K562 (cell line): Measurements from ENCODE around the gene LRRC30. TPM values are rescaled to one million over a fixed set of nuclear protein-coding genes. Genes with fewer than 3 reads are reported as not detected.

Source experiments
- ATAC-seq: fragments of 200-7000 bp; cut with Tn5 transposase; 3 replicates; pipeline ENCODE4 v1.9.1; 2020; ENCODE audit warnings: moderate library complexity
- BruUV-seq: library from RNA; stranded (reverse); fragments of 400-500 nt; replicated peaks from 2 replicates; lab custom pipeline; 2021; lab: Mats Ljungman, UMichigan
- CTCF ChIA-PET: fragments of 300-600 bp; formaldehyde crosslinking; extraction: SDS; loops from one replicate; lab custom pipeline; 2021; ENCODE audit warnings: low intra/inter-chr PET ratio; lab: Yijun Ruan, JAX
- POLR2A ChIA-PET: fragments of 300-600, 350-650 bp; sonication (Branson Sonifier 250); formaldehyde crosslinking; extraction: SDS; loops from one replicate; lab custom pipeline; 2021; ENCODE audit warnings: antibody characterized with exemption, inconsistent platforms; lab: Yijun Ruan, JAX
- DNase-seq, 4 experiments: peaks; one replicate each; pipeline versions ENCODE4 v3.0.0 to v3.0.0-alpha.2; 2011 to 2018; ENCODE audit warnings: low spot score in 3 of 4, mixed read lengths in 3 of 4; ENCODE audit errors: extremely low read depth in 1 of 4
- FAIRE-seq: peaks from 2 replicates; lab custom pipeline; 2011; peaks lifted over from hg19 to GRCh38; lab: Jason Lieb, UNC
- H2AFZ ChIP-seq: 2 replicates; pipeline ENCODE4 v1.6.0; 2011; ENCODE audit warnings: low read depth, low read length, control low read depth, inconsistent platforms
- H3K27ac ChIP-seq: fragments of 200-600 bp; 3 replicates; pipeline ENCODE4 v1.8.0; 2011; ENCODE audit warnings: low read depth, mild to moderate bottlenecking, control low read depth, inconsistent platforms, low read length, moderate library complexity, mixed read lengths; ENCODE audit errors: extremely low read depth
- H3K27me3 ChIP-seq, 2 experiments: fragments of 300-600 bp in 1 of 2; 2 replicates in 1 of 2; 3 replicates in 1 of 2; pipeline versions ENCODE4 v1.6.0 to v1.8.0; 2011; ENCODE audit warnings: inconsistent platforms in 2 of 2, low read length in 2 of 2, mild to moderate bottlenecking in 1 of 2, mixed read lengths in 1 of 2, moderate library complexity in 1 of 2; ENCODE audit not compliant: control insufficient read depth in 2 of 2, insufficient read depth in 2 of 2
- H3K36me3 ChIP-seq: fragments of 300-600 bp; 3 replicates; pipeline ENCODE4 v1.8.0; 2011; ENCODE audit warnings: mild to moderate bottlenecking, low read length, inconsistent platforms; ENCODE audit not compliant: control insufficient read depth, insufficient read depth
- H3K4me1 ChIP-seq, 2 experiments: fragments of 200-600 bp in 1 of 2; replicated peaks in 1 of 2; 2 replicates in 1 of 2; 3 replicates in 1 of 2; pipeline versions ENCODE4 v1.5.1 to v1.8.0; 2011; ENCODE audit warnings: inconsistent platforms in 2 of 2, low read length in 2 of 2, mild to moderate bottlenecking in 1 of 2, mixed read lengths in 1 of 2, moderate library complexity in 1 of 2; ENCODE audit not compliant: control insufficient read depth in 2 of 2, insufficient read depth in 2 of 2
- H3K4me2 ChIP-seq: 2 replicates; pipeline ENCODE4 v1.6.1; 2011; ENCODE audit warnings: low read length, control low read depth, inconsistent platforms, mixed read lengths; ENCODE audit not compliant: insufficient read depth
- H3K4me3 ChIP-seq: fragments of 200-600 bp; sonication (generic), shearing (Covaris generic); 2 replicates; pipeline ENCODE4 v1.5.1; 2016; ENCODE audit warnings: control low read depth, inconsistent platforms
- H3K79me2 ChIP-seq: fragments of 200-600 bp; 3 replicates; pipeline ENCODE4 v1.8.0; 2011; ENCODE audit warnings: low read length, inconsistent platforms; ENCODE audit not compliant: control insufficient read depth, insufficient read depth
- H3K9ac ChIP-seq, 2 experiments: 2 replicates each; pipeline versions ENCODE4 v1.6.0 to v1.6.1; 2011; ENCODE audit warnings: low read depth in 2 of 2, low read length in 2 of 2, control low read depth in 1 of 2, inconsistent platforms in 1 of 2, mild to moderate bottlenecking in 1 of 2, mixed read lengths in 1 of 2; ENCODE audit not compliant: insufficient read depth in 1 of 2
- H3K9me1 ChIP-seq: one replicate; pipeline ENCODE4 v1.6.0; 2011; ENCODE audit warnings: inconsistent platforms, mild to moderate bottlenecking, low read length, moderate library complexity; ENCODE audit not compliant: control insufficient read depth, insufficient read depth
- H3K9me3 ChIP-seq: replicated peaks from 2 replicates; pipeline ENCODE4 v1.5.1; 2011; ENCODE audit warnings: low read depth, low read length, inconsistent platforms; ENCODE audit not compliant: control insufficient read depth, insufficient read depth
- H4K20me1 ChIP-seq: replicated peaks from 2 replicates; pipeline ENCODE4 v1.6.1; 2011; ENCODE audit warnings: low read length, inconsistent platforms, mixed read lengths; ENCODE audit not compliant: control insufficient read depth, insufficient read depth
- FOXA3 ChIP-seq, 2 experiments: fragments of 450-650 bp in 1 of 2; sonication (generic) in 1 of 2; formaldehyde crosslinking; IDR thresholded peaks in 1 of 2; conservative IDR thresholded peaks in 1 of 2; 2 replicates each; pipeline versions ENCODE4 v1.4.0 to v1.8.0; 2020 to 2022; ENCODE audit warnings: mild to moderate bottlenecking in 2 of 2, missing genetic modification reagents in 1 of 2
- HDAC6 ChIP-seq: IDR thresholded peaks from 2 replicates; pipeline ENCODE4 v1.6.1; 2012; ENCODE audit warnings: low read depth, mild to moderate bottlenecking, control low read depth, inconsistent platforms, low read length, moderate library complexity
- MAFG ChIP-seq: fragments of 450-650 bp; conservative IDR thresholded peaks from 2 replicates; pipeline ENCODE4 v1.6.1; 2016; ENCODE audit warnings: missing genetic modification characterization, missing compliant biosample characterization
- MECOM ChIP-seq: fragments of 250-450 bp; sonication (Bioruptor Pico); IDR thresholded peaks from 2 replicates; pipeline ENCODE4 v1.8.0; 2022; ENCODE audit warnings: inconsistent platforms
- PHF8 ChIP-seq: fragments of 200-600 bp; sonication (generic); IDR thresholded peaks from 2 replicates; pipeline ENCODE4 v1.6.1; 2012; ENCODE audit warnings: mixed run types, mild to moderate bottlenecking, inconsistent platforms, low read length, moderate library complexity, borderline replicate concordance
- RFX1 ChIP-seq: fragments of 450-650 bp; IDR thresholded peaks from 2 replicates; pipeline ENCODE4 v1.6.1; 2016; ENCODE audit warnings: mild to moderate bottlenecking, moderate library complexity
- THRB ChIP-seq: fragments of 450-650 bp; formaldehyde crosslinking; conservative IDR thresholded peaks from 2 replicates; pipeline ENCODE4 v1.4.0; 2022; ENCODE audit warnings: mild to moderate bottlenecking, missing genetic modification characterization
- ZNF280A ChIP-seq: fragments of 450-650 bp; IDR thresholded peaks from 2 replicates; pipeline ENCODE4 v1.6.1; 2018; ENCODE audit warnings: mild to moderate bottlenecking, low read depth; ENCODE audit not compliant: partially characterized antibody
- WGBS: fragments of 100-300 bp; shearing (Covaris generic); methylation state at CpG from one replicate; pipeline ENCODE4 v1.1.6; 2016; ENCODE audit warnings: low coverage, mixed read lengths; ENCODE audit not compliant: insufficient coverage; ENCODE audit errors: missing lambda C conversion rate; 5-methylcytosine and 5-hydroxymethylcytosine counted together
- in situ Hi-C: fragments of 300-500 bp; cut with MboI; formaldehyde crosslinking; loops from 4 replicates; pipeline ENCODE4 v1.15.0; 2018; ENCODE audit warnings: inconsistent platforms, mixed read lengths
- intact Hi-C: fragments of 100-400 bp; cut with micrococcal nuclease; formaldehyde crosslinking; loops from 2 replicates; pipeline ENCODE4 v1.14.2; 2022
- polyA plus RNA-seq, 8 experiments: library from polyadenylated mRNA; depleted of rRNA in 4 of 8; stranded (reverse) in 5 of 8; unstranded in 3 of 8; fragments of >200 nt; fragmentation: Nextera tagmentation in 2 of 8; fragmentation: Illumina TruSeq in 1 of 8; extraction: Ambion mirVana in 2 of 8; extraction: Trizol in 1 of 8; gene quantifications; 2 replicates each; pipeline versions ENCODE4 v1.2.1 to v1.2.3, GENCODE V29; 2011 to 2014; ENCODE audit warnings: inconsistent platforms in 1 of 8, missing spikeins in 1 of 8
- total RNA-seq, 7 experiments: library from RNA; depleted of rRNA in 6 of 7; stranded (reverse); fragments of >200 nt in 6 of 7; fragmentation: Illumina TruSeq in 2 of 7; extraction: Trizol in 2 of 7; gene quantifications; 2 replicates each; pipeline versions ENCODE4 v1.2.1 to v1.2.3, GENCODE V29; 2011 to 2021; ENCODE audit warnings: low replicate concordance in 1 of 7

Gene LRRC30
- total and polyA plus RNA-seq, 9 of the 15 experiments (the other 6 are each of a cell fraction or from before 2014, with no cell fraction given), result not detected

- no peaks in the 10 kb centered on the region for H3K36me3 ChIP-seq
- WGBS, result under 1% methylated on average over 6 of the region's 6 CpGs
- H3K4me1 ChIP-seq, result no peaks in the 10 kb centered on the region
- no TSS peak for BruUV-seq
- peaks cover 3 to 10% of the 10 kb centered on the region in 2 experiments; a peak in 1 of 5 replicates for H3K27me3 ChIP-seq
- H3K9me1 ChIP-seq, result no peaks in the 10 kb centered on the region
- no peak overlapping the region for H3K27ac ChIP-seq
- ChIA-PET CTCF (no interaction called here), POLR2A (no interaction called here)
- no peaks in the 10 kb centered on the region for H3K9me3 ChIP-seq
- no peaks in the 10 kb centered on the region for H3K79me2 ChIP-seq
- H3K9ac ChIP-seq, result no peak overlapping the region
- no peak overlapping the region for H3K4me3 ChIP-seq
- H3K4me2 ChIP-seq, result no peak overlapping the region
- intact Hi-C loops (no loop called here), in situ Hi-C loops (no loop called here)
- no peaks in the 10 kb centered on the region for H4K20me1 ChIP-seq
- FAIRE-seq, result no peak
- H2AFZ ChIP-seq, result no peak overlapping the region
- TF ChIP-seq MAFG (tag) (no peak), THRB (CRISPR knock-in tag) (no peak)
- no peak for ATAC-seq
- no peak for DNase-seq
Measured at GRCh38 chr18:7237673-7238272, 6.9 kb downstream of the LRRC30 start.

- whole genome bisulfite sequencing, result 3% methylated on average over 4 of the region's 4 CpGs
- Histone ChIP-seq H3K36me3 (no peaks in the 10 kb centered on the region), H3K4me2 (no peak overlapping the region), H3K9me3 (no peaks in the 10 kb centered on the region), H2AFZ (no peak overlapping the region), H3K27me3 (peaks cover 0 to 4% of the 10 kb centered on the region in 2 experiments; a peak in 1 of 5 replicates), H3K9ac (no peak overlapping the region), H3K4me3 (no peak overlapping the region), H3K27ac (no peak overlapping the region), H3K79me2 (no peaks in the 10 kb centered on the region), H3K9me1 (no peaks in the 10 kb centered on the region), H4K20me1 (no peaks in the 10 kb centered on the region), H3K4me1 (no peaks in the 10 kb centered on the region)
- ChIA-PET CTCF (no interaction called here), POLR2A (no interaction called here)
- ATAC-seq (no peak), DNase-seq (no peak), FAIRE-seq (no peak)
- no TSS peak for BruUV-seq
- intact Hi-C loops, result no loop called here
- in situ Hi-C loops, result no loop called here
- TF ChIP-seq ZNF280A (no peak), FOXA3 (CRISPR knock-in tag; conservative IDR thresholded peaks at IDR 0.05 in 1 of 2, IDR thresholded peaks at IDR 0.05 in 1 of 2) (no peak), PHF8 (no peak), MECOM (CRISPR knock-in tag) (no peak), RFX1 (no peak), HDAC6 (no peak)
Measured at GRCh38 chr18:7242926-7243325, 12.0 kb downstream of the LRRC30 start.
